HAP-1 (cell line): ENCODE results near the gene CSN3.
"Not testable (repeated sequence)": the region's sequence is repeated elsewhere in the genome, so short reads cannot be mapped to it uniquely, and the experiment has no call there.

Experiments used
- DNase-seq, 2 experiments: peaks; one replicate each; pipeline ENCODE4 v3.0.0-alpha.2; 2016 to 2020; ENCODE audit warnings: low spot score in 2 of 2
- H3K27me3 ChIP-seq: fragments of 250-450 bp; sonication (Bioruptor Pico); 2 replicates; pipeline ENCODE4 v1.5.1; 2020; ENCODE audit warnings: low read depth, mild to moderate bottlenecking, moderate library complexity
- H3K36me3 ChIP-seq: fragments of 250-450 bp; sonication (Bioruptor Pico); replicated peaks from 2 replicates; pipeline ENCODE4 v1.5.1; 2020; ENCODE audit warnings: mild to moderate bottlenecking
- H3K4me1 ChIP-seq: fragments of 250-450 bp; sonication (Bioruptor Pico); 2 replicates; pipeline ENCODE4 v1.5.1; 2020; ENCODE audit warnings: mild to moderate bottlenecking
- H3K4me3 ChIP-seq: fragments of 250-450 bp; sonication (Bioruptor Pico); 2 replicates; pipeline ENCODE4 v1.5.1; 2020; ENCODE audit warnings: mild to moderate bottlenecking, moderate library complexity
- H3K9me3 ChIP-seq: fragments of 250-450 bp; sonication (Bioruptor Pico); 2 replicates; pipeline ENCODE4 v1.5.1; 2020; ENCODE audit warnings: mild to moderate bottlenecking, moderate library complexity
- in situ Hi-C: fragments of 300-500 bp; cut with MboI; formaldehyde crosslinking; loops from 3 replicates; pipeline ENCODE4 v1.14.3; 2020; ENCODE audit warnings: low sequenced_read_pairs, inconsistent platforms, mixed read lengths

Gene CSN3

GRCh38 chr4:70242297-70242696 lies at the start of gene CSN3:
CSN3 (plus strand) TSS chr4:70242597; CDS start chr4:70244820, 2,223 bp downstream.
- H3K4me3 ChIP-seq, H3K9me3 ChIP-seq, in situ Hi-C loops, H3K27me3 ChIP-seq, H3K36me3 ChIP-seq, DNase-seq, H3K4me1 ChIP-seq: not testable (repeated sequence)

- Histone ChIP-seq H3K27me3 (no peaks in the 10 kb centered on the region), H3K4me1 (no peaks in the 10 kb centered on the region), H3K9me3 (no peaks in the 10 kb centered on the region), H3K36me3 (no peaks in the 10 kb centered on the region), H3K4me3 (no peak overlapping the region)
- no peak for DNase-seq
- in situ Hi-C loops, result loop anchor here (25.0 kb wide), 2 partner anchors 281 to 506 kb away; no protein-coding TSS in a partner anchor
These were observed 49.5 kb upstream of the CSN3 start for GRCh38 chr4:70192895-70193294.

- Histone ChIP-seq H3K27me3 (no peaks in the 10 kb centered on the region), H3K9me3 (no peaks in the 10 kb centered on the region), H3K4me1 (no peaks in the 10 kb centered on the region), H3K36me3 (no peaks in the 10 kb centered on the region), H3K4me3 (no peak within 1 kb of the TSS)
- no peak for DNase-seq
- in situ Hi-C loops, result loop anchor here (25.0 kb wide), 2 partner anchors 283 to 508 kb away; no protein-coding TSS in a partner anchor
These were observed 47.0 kb upstream of the CSN3 start, which contains the start of gene ODAM for GRCh38 chr4:70195425-70195824. ODAM (plus strand) TSS chr4:70195725; CDS start chr4:70196544, 819 bp downstream.

GRCh38 chr4:70196857-70197256 lies 45.5 kb upstream of the CSN3 start:
- DNase-seq, result no peak
- H3K4me3 ChIP-seq, result no peak overlapping the region
- no peaks in the 10 kb centered on the region for H3K4me1 ChIP-seq
- in situ Hi-C loops, result loop anchor here (25.0 kb wide), 2 partner anchors 285 to 510 kb away; no protein-coding TSS in a partner anchor
- no peaks in the 10 kb centered on the region for H3K36me3 ChIP-seq
- H3K27me3 ChIP-seq, result no peaks in the 10 kb centered on the region
- H3K9me3 ChIP-seq, result no peaks in the 10 kb centered on the region

- Histone ChIP-seq H3K4me3 (no peak overlapping the region), H3K9me3 (no peaks in the 10 kb centered on the region), H3K4me1 (no peaks in the 10 kb centered on the region), H3K36me3 (no peaks in the 10 kb centered on the region), H3K27me3 (no peaks in the 10 kb centered on the region)
- peak in 1 of 2 experiments; percentile 9 for DNase-seq
- in situ Hi-C loops, result loop anchor here (25.0 kb wide), 2 partner anchors 286 to 511 kb away; no protein-coding TSS in a partner anchor
These were observed 44.6 kb upstream of the CSN3 start for GRCh38 chr4:70197842-70198241.

GRCh38 chr4:70203601-70204000 lies 38.8 kb upstream of the CSN3 start:
- no peaks in the 10 kb centered on the region for H3K4me1 ChIP-seq
- no peaks in the 10 kb centered on the region for H3K9me3 ChIP-seq
- no peak overlapping the region for H3K4me3 ChIP-seq
- in situ Hi-C loops, result no loop called here
- no peaks in the 10 kb centered on the region for H3K36me3 ChIP-seq
- H3K27me3 ChIP-seq, result no peaks in the 10 kb centered on the region
- DNase-seq, result no peak

GRCh38 chr4:70212752-70213151 lies 29.6 kb upstream of the CSN3 start:
- not testable (repeated sequence) for H3K27me3 ChIP-seq

GRCh38 chr4:70216109-70216508 lies 26.3 kb upstream of the CSN3 start:
- H3K27me3 ChIP-seq, H3K9me3 ChIP-seq, in situ Hi-C loops, H3K4me1 ChIP-seq, H3K36me3 ChIP-seq, H3K4me3 ChIP-seq, DNase-seq: not testable (repeated sequence)

More at GRCh38 chr4:70212752-70213151, 29.6 kb upstream of the CSN3 start:
- H3K36me3 ChIP-seq, H3K9me3 ChIP-seq, H3K4me1 ChIP-seq, H3K4me3 ChIP-seq, DNase-seq, in situ Hi-C loops: not testable (repeated sequence)

GRCh38 chr4:70216550-70216949 lies 25.8 kb upstream of the CSN3 start:
- in situ Hi-C loops, H3K4me1 ChIP-seq, H3K27me3 ChIP-seq, H3K36me3 ChIP-seq, DNase-seq, H3K4me3 ChIP-seq, H3K9me3 ChIP-seq: not testable (repeated sequence)

- H3K27me3 ChIP-seq, H3K4me3 ChIP-seq, H3K4me1 ChIP-seq, H3K36me3 ChIP-seq, H3K9me3 ChIP-seq, DNase-seq, in situ Hi-C loops: not testable (repeated sequence)
These were observed 21.0 kb upstream of the CSN3 start for GRCh38 chr4:70221389-70221788.

- H3K4me1 ChIP-seq, H3K27me3 ChIP-seq, H3K9me3 ChIP-seq, H3K36me3 ChIP-seq, in situ Hi-C loops, DNase-seq, H3K4me3 ChIP-seq: not testable (repeated sequence)
These were observed 20.6 kb upstream of the CSN3 start for GRCh38 chr4:70221818-70222217.

- in situ Hi-C loops, result no loop called here
- H3K27me3 ChIP-seq, result no peaks in the 10 kb centered on the region
- no peaks in the 10 kb centered on the region for H3K36me3 ChIP-seq
- no peak within 1 kb of the TSS for H3K4me3 ChIP-seq
- no peak for DNase-seq
- H3K9me3 ChIP-seq, result no peaks in the 10 kb centered on the region
- no peaks in the 10 kb centered on the region for H3K4me1 ChIP-seq
These were observed 16.6 kb upstream of the CSN3 start, which contains the start of gene FDCSP for GRCh38 chr4:70225824-70226223. FDCSP (plus strand) TSS chr4:70226124; CDS start chr4:70231195, 5,071 bp downstream.

- Histone ChIP-seq H3K36me3 (no peaks in the 10 kb centered on the region), H3K4me1 (no peaks in the 10 kb centered on the region), H3K9me3 (no peaks in the 10 kb centered on the region), H3K27me3 (no peaks in the 10 kb centered on the region), H3K4me3 (no peak overlapping the region)
- in situ Hi-C loops, result no loop called here
- DNase-seq, result no peak
These were observed 6.3 kb upstream of the CSN3 start for GRCh38 chr4:70236125-70236524.

GRCh38 chr4:70239131-70239883 lies 3.1 kb upstream of the CSN3 start:
- H3K36me3 ChIP-seq, result no peaks in the 10 kb centered on the region
- H3K4me3 ChIP-seq, result no peak overlapping the region
- in situ Hi-C loops, result no loop called here
- no peaks in the 10 kb centered on the region for H3K9me3 ChIP-seq
- H3K4me1 ChIP-seq, result no peaks in the 10 kb centered on the region
- DNase-seq, result no peak
- H3K27me3 ChIP-seq, result no peaks in the 10 kb centered on the region
